A673 (cell line): ENCODE results near the gene SMIM1. TPM values are rescaled to one million over a fixed set of nuclear protein-coding genes. Genes with fewer than 3 reads are reported as not detected.

Source experiments
- BruUV-seq: library from RNA; stranded (reverse); fragments of 400-500 nt; replicated peaks from 2 replicates; lab custom pipeline; 2021; lab: Mats Ljungman, UMichigan
- CTCF ChIA-PET: fragments of 300-600 bp; sonication (Branson Sonifier 250); formaldehyde crosslinking; loops from one replicate; lab custom pipeline; 2022; ENCODE audit warnings: antibody characterized with exemption; lab: Charles Lee
- POLR2A ChIA-PET: fragments of 300-600 bp; sonication (Branson Sonifier 250); formaldehyde crosslinking; loops from one replicate; lab custom pipeline; 2022; ENCODE audit warnings: antibody characterized with exemption; ENCODE audit not compliant: low non-redundant PET; lab: Charles Lee
- DNase-seq: peaks from one replicate; pipeline ENCODE4 v3.0.0-alpha.2; 2015; ENCODE audit warnings: low spot score
- H3K27ac ChIP-seq: fragments of 200-600 bp; sonication (generic); 2 replicates; pipeline ENCODE4 v1.5.1; 2016; ENCODE audit warnings: mixed run types, low read depth, mild to moderate bottlenecking, mixed read lengths, antibody characterized with exemption, low read length; ENCODE audit not compliant: poor library complexity, severe bottlenecking
- H3K27me3 ChIP-seq: fragments of 200-600 bp; sonication (generic); replicated peaks from 2 replicates; pipeline ENCODE4 v1.6.1; 2017; ENCODE audit warnings: mixed run types, low read depth, mild to moderate bottlenecking, mixed read lengths, antibody characterized with exemption, low read length; ENCODE audit not compliant: insufficient read depth, poor library complexity
- H3K36me3 ChIP-seq: fragments of 200-600 bp; sonication (generic); 2 replicates; pipeline ENCODE4 v1.6.1; 2016; ENCODE audit warnings: mixed run types, mild to moderate bottlenecking, mixed read lengths, antibody characterized with exemption, low read length; ENCODE audit not compliant: insufficient read depth, poor library complexity, severe bottlenecking
- H3K4me1 ChIP-seq: fragments of 200-600 bp; sonication (generic); 2 replicates; pipeline ENCODE4 v1.6.1; 2017; ENCODE audit warnings: mixed run types, mild to moderate bottlenecking, mixed read lengths, antibody characterized with exemption, low read length; ENCODE audit not compliant: insufficient read depth, poor library complexity, severe bottlenecking
- H3K4me3 ChIP-seq: fragments of 200-600 bp; sonication (generic); 2 replicates; pipeline ENCODE4 v1.5.1; 2016; ENCODE audit warnings: low read depth, mixed run types, mild to moderate bottlenecking, mixed read lengths, low read length; ENCODE audit not compliant: poor library complexity, severe bottlenecking
- H3K9me3 ChIP-seq: fragments of 200-600 bp; sonication (generic); 2 replicates; pipeline ENCODE4 v1.6.1; 2016; ENCODE audit warnings: mixed run types, low read depth, mild to moderate bottlenecking, mixed read lengths, antibody characterized with exemption, low read length; ENCODE audit not compliant: poor library complexity, severe bottlenecking
- CTCF ChIP-seq: fragments of 300-800, 200-600 bp; sonication (generic); conservative IDR thresholded peaks from 2 replicates; pipeline ENCODE4 v1.5.1; 2017; ENCODE audit warnings: low read depth, mild to moderate bottlenecking, antibody characterized with exemption, low read length, moderate library complexity, mixed read lengths
- EZH2 ChIP-seq: fragments of 200-600 bp; sonication (generic); IDR thresholded peaks from 2 replicates; pipeline ENCODE4 v1.6.1; 2017; ENCODE audit warnings: borderline replicate concordance, low read depth, mild to moderate bottlenecking, mixed read lengths, antibody characterized with exemption, low read length; ENCODE audit not compliant: poor library complexity, severe bottlenecking
- intact Hi-C: fragments of 100-400 bp; cut with micrococcal nuclease; formaldehyde crosslinking; loops from one replicate; pipeline ENCODE4 v1.10.0; 2022; ENCODE audit not compliant: unreplicated experiment
- total RNA-seq: library from RNA; stranded (reverse); gene quantifications from 2 replicates; pipeline ENCODE4 v1.2.3, GENCODE V29; 2021

Gene SMIM1
- total RNA-seq, 1 experiment from 2014 or later, result 1.5 TPM

GRCh38 chr1:3743826-3744225 lies 28.7 kb upstream of the SMIM1 start:
- ChIA-PET POLR2A (no interaction called here), CTCF (no interaction called here)
- no peaks in the 10 kb centered on the region for H3K9me3 ChIP-seq
- intact Hi-C loops, result no loop called here
- H3K4me3 ChIP-seq, result no peak overlapping the region
- no peaks in the 10 kb centered on the region for H3K27me3 ChIP-seq
- DNase-seq, result no peak
- peaks cover 7% of the 10 kb centered on the region for H3K36me3 ChIP-seq
- no TSS peak for BruUV-seq
- peaks cover 11% of the 10 kb centered on the region for H3K4me1 ChIP-seq
- TF ChIP-seq CTCF, result no peak
- TF ChIP-seq EZH2, result no peak
- H3K27ac ChIP-seq, result no peak overlapping the region

GRCh38 chr1:3744646-3745045 lies 27.9 kb upstream of the SMIM1 start:
- intact Hi-C loops, result no loop called here
- POLR2A ChIA-PET, result no interaction called here

DNA sequence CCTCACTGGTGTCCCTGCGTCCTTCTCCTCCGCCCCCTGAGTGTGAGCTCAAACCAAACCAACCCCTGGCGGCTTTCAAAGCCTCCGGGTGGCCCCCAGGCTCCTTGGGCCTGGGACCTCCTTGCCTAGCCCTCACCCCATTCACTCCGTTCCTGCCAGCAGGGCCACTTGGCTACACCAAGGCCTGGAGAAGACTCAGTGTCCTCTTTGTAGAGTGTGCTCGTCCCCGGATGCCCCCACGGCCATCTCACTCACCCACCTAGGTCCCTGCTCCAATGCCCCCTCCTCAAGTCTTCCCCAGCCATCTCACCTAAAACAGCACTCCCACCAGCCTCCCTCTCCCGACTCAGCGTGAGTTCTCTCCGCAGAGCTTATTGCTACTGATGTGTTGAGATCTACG lies 27.5 kb upstream of the SMIM1 start:
- BruUV-seq, result no TSS peak
- H3K9me3 ChIP-seq, result no peaks in the 10 kb centered on the region
- no peak for DNase-seq
- ChIA-PET CTCF (no interaction called here), POLR2A (no interaction called here)
- H3K27me3 ChIP-seq, result no peaks in the 10 kb centered on the region
- H3K36me3 ChIP-seq, result peaks cover 3% of the 10 kb centered on the region
- H3K4me1 ChIP-seq, result peaks cover 11% of the 10 kb centered on the region
- intact Hi-C loops, result no loop called here
- no peak overlapping the region for H3K4me3 ChIP-seq
- no peak overlapping the region for H3K27ac ChIP-seq
- TF ChIP-seq EZH2 (no peak), CTCF (no peak)

More at GRCh38 chr1:3744646-3745045, 27.9 kb upstream of the SMIM1 start:
- Histone ChIP-seq H3K27ac (no peak overlapping the region), H3K4me1 (peaks cover 11% of the 10 kb centered on the region), H3K9me3 (no peaks in the 10 kb centered on the region), H3K36me3 (peaks cover 5% of the 10 kb centered on the region), H3K4me3 (no peak overlapping the region), H3K27me3 (no peaks in the 10 kb centered on the region)
- no peak for TF ChIP-seq CTCF
- TF ChIP-seq EZH2, result no peak
- CTCF ChIA-PET, result no interaction called here
- no peak for DNase-seq
- BruUV-seq, result no TSS peak
